Activated T-cell treated with anti-CD3 and anti-CD28 coated beads, Interleukin-2, amount 50 U/mL, for 1 hour (primary cell): ENCODE results near the gene ITIH2.
"Not testable (repeated sequence)": the region's sequence is repeated elsewhere in the genome, so short reads cannot be mapped to it uniquely, and the experiment has no call there.

Experiments used
- DNase-seq: peaks from one replicate; pipeline ENCODE4 v3.0.0-alpha.2; 2020

ITIH2 gene

DNA sequence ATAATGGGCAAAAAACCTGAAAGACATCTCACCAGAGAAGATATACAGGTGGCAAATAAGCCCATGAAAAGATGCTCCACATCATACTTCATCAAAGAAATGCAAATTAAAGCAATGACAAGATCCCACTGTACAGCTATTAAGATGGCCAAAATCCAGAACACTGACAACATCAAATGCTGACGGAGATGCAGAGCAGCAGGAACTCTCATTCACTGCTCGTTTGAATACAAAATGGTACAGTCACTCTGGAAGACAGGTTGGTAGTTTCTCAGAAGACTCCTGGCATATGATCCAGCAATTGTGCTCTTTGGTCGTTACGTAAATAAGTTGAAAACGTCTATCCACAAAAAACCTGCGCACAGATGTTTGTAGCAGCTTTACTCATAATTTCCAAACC lies 49.1 kb downstream of the ITIH2 start:
- no peak for DNase-seq

DNA sequence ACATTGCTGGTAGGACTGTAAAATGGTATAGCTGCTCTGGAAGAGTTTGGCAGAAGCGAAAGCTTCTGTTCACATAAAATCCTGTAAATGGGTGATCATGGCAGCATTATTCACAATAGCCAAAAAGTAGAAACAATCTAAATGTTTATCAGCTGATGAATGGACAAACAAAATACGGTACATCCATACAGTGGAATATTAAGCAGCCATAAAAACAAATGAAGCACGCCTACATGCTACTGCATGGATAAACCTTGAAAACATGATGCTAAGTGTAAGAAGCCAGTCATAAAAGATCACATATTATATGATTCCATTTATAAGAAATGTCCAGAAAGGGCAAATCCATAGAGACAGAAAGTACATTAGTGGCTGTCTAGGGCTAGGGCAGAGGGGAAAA lies 52.0 kb downstream of the ITIH2 start:
- no peak for DNase-seq

DNA sequence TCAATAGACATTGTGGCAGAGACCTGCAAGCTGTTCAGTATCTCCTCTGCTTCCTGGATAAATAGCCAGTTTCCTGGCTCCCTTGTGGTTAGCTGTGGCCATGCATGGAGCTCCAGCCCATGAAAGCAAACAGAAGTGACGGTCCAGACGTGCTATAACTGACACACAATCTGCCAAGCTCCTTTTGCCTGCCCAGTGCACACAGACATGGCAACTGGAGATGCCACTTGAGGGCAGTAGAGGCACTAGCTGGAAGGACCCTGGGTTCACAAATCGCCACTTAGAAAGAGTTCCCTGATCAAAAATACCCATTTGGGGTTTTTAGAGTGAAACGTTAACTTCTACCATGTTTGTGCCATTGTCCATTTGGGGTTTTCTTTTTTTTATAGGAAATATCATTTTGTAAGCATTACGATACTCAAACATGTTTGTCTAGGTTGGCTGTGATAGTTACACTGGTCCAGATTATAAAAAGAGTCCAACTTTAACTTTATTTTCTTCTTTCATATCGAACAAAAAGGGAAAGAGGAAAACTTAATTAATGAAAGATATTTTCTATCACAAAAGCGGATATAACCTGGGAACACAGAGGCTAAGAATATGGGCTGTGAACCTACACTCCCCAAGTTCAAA lies 53.4 kb downstream of the ITIH2 start:
- DNase-seq, result no peak

DNA sequence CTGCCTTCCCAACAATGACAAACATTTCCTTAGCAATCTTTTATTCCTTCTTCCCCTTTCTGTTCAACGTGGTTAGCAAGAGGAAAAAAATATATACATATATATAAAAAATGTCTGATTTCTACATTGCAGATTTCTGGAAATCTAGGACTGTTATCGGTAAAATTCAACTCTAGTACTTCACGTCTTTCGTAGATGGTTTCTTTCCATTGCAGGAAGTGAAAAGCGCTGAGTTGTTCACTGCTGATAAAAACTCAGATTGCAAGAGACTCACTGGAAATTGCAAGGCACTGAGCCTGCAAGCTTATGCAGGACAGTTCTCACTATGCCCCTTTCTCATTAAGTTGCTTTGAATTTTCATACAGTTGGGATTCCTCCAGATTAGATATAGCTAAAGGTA lies 60.8 kb downstream of the ITIH2 start:
- DNase-seq, result no peak

DNA sequence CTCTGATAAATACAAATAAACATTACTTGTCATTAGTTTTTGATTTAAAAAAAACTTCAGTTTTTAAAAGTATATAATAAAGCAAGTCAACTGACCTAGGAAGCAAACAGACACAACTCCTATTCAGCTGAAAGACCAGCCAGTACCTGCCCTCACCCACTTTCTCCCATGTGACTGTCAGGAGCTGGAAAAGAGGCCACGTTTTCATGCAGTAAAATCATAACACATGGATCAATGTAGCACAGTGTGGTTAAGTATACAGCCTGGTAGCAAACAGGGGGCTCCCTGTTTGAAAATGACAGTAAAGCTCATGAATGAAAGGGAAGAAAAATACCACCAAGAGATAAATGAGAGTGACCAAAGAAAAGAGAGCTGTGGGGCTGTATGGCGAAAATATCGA lies 63.1 kb downstream of the ITIH2 start:
- no peak for DNase-seq

DNA sequence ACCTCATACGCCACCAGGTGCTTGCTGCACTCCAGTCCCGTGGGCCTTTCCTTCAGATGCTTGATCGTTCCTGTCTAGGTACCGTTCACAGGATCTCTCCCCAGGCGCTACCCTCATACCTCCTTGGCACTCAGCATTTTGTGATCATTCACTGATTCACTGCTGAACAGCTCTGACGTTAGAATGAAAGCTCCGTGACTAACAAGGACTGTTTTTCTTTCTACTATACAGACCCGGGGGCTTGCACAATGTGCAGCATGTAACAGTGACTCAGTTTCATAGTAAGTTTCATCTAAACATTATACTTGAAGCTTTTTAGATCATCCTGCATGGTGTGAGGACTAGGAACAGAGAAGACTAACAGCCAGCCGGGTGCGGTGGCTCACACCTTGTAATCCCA lies 64.1 kb downstream of the ITIH2 start:
- DNase-seq, result no peak

DNA sequence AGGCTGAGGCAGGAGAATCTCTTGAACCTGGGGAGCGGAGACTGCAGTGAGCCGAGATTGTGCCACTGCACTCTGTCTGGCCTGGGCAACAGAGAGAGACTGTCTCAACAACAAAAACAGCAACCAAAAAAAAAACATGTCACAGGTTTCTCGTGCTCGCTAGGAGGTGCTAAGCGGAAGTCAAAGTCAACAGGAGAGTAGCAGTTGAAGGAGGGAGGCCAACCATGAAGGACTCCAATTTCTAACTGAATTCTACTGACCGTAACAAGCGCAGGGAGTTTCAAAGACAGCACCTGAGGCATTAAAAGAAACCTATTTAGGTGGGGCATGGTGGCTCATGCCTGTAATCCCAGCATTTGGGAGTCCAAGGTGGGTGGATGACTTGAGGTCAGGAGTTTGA lies 65.3 kb downstream of the ITIH2 start:
- DNase-seq, result no peak

DNA sequence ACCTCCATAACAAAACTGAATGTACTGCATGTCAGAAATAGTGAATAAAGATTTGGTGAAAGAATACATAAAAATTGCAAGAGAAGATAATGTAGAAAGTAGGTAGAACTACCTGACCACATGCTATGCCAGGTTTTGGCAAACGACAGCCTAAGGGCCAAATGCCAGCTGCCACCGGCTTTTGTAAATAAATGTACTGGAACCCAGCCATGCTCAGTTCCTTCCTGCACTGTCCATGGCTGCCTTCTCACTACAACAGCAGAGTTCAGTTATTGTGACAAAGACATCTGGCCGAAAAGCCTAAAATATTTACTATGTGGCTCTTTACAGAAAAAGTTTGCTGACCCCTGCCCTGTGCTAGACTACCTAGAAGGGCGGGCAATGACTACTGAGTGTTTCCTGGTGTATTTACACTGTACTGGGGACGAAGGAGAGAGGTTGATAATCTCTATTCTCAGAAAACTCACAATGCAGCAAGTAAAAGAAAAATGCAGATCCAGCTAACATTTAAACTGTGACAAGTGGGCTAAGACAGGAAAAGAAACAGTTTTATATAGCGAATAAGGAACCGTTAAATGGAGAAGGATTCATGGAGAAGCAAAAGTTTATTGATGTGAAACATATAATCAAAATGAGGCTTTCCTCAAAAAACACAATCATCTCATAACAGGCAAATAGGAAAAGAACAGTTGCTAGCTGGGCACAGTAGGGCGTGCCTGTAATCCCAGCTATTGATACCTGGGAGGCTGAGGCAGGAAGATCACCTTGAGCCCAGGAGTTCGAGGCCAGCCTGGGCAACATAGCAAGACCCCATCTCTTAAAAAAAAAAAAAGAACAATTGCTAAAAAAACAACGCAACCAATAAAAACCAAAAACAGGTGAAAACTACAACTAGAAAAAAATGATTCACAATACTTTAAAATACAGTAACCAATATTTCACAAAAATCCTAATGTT lies 71.0 kb downstream of the ITIH2 start:
- no peak for DNase-seq

DNA sequence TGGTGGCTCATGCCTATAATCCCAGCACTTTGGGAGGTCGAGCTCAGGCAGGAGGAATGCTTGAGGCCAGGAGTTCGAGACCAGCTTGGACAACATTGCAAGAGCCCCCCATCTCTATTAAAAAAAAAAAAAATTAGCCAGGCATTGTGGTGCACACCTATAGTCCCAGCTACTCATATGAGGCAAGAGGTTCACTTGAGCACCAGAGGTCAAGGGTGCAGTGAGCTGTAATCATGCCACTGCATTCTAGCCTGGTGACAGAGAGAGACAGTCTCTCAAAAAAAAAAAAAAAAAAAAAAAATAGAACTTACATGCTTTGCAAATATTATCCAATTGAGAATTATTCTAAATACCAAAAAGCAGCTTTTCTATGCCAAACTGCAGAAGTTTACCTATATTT lies 73.7 kb downstream of the ITIH2 start:
- no peak for DNase-seq

DNA sequence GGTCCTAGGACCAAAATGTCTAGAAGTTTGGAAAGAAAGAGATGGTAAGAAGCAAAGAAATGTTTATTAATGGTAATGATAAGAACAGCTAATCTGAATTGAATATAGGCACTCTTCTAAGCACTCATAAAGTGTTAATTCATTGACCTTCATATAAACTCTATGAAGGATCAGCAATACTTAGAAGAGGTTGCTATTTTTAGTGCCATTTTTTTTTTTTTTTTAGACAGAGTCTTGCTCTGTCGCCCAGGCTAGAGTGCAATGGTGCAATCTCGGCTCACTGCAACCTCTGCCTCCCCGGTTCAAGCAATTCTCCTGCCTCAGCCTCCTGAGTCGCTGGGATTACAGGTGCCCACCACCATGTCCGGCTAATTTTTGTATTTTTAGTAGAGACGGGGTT lies 79.1 kb downstream of the ITIH2 start:
- not testable (repeated sequence) for DNase-seq

DNA sequence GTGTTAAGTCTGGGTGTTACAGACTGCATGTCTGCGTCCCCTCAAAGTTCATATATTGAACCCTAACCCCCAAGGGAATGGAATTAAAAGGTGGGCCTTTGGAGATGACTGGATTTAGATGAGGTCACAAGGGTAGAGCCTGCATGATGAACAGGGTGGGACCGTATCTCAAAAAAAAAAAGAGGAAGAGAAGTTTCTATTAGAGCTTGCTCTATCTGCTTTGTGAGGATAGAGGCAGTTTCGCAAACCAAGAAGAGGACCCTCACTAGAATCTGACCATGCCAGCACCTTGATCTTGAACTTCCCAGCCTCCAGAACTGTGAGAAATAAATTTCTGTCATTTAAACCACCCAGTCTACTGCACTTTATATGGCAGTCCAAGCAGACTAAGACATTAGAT lies 83.3 kb downstream of the ITIH2 start:
- DNase-seq, result no peak

DNA sequence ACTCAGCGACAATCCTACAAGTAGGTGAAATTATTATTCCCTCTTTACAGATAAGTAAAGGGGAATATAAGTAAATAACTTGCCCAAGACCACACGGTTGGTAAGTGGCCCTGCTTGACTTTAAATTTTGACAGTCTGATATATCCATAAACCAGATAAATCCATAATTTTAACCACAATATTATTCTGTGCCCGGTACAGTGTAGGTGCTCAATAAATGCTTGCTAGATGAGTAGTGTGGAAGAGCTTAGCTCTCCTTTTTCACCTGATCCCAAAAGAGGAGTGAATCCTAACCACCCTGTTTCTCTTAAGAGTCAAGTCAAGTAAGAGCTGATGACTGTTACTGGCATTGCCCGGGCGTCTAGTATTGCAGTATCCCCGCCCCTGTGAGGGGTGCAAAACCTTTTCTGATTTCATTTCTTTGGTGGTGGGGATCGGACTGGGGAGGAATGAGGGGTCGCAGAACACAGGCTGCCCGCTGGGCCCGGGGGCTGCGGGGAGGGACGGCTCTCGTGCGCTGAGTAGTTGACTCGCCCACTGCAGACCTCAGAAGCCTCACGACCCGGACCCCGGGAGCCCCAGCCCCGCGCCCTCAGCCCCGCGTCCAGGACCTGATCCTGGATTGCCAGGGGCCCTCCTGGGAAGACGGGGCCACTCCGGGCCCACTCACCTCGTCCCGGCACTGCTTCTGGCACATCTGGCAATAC lies 84.2 kb downstream of the ITIH2 start:
- DNase-seq, result no peak

DNA sequence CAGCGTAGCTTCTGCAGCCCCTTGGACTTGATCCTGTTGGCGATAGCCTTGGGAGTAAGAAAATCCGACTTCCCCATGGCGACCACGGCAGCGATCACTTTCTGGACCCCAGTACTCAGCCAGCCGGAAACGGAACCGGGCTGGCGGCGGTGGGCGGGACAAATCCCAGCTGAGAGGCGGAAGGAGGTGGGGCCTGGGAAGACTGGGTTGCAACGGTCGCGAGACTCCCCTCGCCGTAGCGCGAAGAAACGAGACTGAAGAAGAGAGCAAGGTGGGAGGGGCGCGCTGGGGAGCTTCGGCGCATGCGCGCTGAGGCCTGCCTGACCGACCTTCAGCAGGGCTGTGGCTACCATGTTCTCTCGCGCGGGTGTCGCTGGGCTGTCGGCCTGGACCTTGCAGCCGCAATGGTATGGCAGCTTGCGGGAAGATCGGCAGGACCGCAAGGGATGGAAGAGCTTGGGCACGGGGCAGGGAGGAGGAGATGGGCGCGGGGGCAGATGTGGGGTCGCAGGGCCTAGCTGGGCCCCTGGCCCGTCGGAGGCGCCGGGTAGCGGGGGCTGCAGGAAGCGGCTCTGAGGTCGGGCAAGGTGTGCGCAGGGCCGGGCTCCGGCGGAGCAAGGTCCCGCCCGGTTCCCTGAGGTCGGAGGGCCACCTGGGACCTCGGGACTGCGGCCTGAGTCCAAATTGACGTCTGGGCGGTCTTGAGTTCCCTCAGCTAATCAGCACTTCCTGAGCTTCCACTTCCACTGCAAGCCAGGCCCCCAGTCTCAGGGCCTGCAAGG lies 84.9 kb downstream of the ITIH2 start, which contains the start of the genes ATP5F1C and KIN:
Gene ATP5F1C (plus strand): TSS at position 321 of the 782 bp plus-strand sequence. CDS start 31 bp downstream, at position 352.
Gene KIN (minus strand): TSS at position 137 of the 782 bp plus-strand sequence. CDS start 60 bp downstream, at position 77.
- peak; percentile 97 for DNase-seq

DNA sequence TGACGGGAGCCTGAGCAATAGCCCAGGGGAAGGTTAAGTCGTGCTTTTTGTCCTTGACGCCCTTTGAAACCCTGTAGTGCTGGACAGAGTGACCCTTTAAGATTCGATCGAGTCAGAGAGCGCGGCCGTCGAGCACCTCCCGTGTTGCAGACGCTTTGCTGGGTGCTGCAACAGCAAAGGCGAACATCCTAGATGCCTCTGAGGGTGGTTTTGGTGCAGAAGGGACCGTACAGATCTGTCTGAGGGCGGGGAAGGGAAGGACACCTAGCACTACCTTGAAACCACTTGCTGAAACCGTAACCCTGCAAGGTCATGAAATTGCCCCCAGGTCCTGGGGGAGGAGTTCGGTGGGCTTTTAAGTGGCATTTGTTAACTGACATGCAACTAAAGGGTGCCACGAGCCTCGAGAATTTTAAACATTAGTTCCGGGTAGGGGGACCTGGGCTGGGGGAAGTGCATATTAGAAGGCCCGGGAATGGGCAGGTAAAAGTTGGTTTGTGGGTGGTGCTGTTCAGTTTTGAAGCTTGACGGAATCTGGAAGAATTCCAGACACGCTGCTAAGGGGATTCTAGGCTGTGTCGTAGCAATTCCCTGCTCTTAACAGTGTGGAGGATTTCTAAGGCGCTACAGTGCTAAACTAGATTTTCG lies 85.6 kb downstream of the ITIH2 start:
- no peak for DNase-seq

DNA sequence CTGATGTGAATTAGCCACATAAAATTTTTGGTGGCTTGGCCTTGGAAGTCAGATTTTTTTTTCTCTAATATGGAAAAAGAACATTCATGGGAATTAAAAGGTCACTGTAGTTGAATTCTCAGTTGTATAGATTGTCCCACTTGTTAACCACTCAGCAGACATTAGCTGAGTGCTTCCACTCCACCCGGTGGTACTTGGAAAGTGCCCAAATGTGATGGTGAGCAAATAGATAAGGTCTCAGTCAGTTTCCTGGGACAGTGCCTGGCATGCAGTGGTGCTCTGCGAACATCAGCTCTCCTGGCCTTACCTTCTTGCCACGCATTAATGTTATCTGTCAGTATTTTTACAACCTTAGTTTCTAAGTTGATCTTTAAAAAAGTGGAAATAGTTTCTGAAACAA lies 86.3 kb downstream of the ITIH2 start:
- no peak for DNase-seq

DNA sequence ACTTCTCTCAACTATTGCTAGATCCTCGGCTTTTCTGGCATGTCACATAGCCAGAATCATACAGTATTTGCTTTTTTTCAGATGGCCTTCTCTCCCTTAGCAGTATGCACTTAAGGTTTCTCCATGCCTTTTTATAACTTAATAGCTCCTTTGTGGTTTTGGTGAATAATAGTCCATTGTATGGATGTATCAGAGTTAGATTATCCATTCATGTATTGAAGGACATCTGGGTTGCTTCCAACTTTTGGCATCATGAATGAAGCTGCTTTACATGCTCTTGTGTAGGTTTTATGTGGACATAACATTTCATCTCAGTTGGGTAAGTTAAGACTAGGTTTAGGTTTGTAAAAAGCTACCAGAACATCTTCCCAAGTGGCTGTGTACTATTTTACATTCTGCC lies 89.4 kb downstream of the ITIH2 start:
- no peak for DNase-seq

DNA sequence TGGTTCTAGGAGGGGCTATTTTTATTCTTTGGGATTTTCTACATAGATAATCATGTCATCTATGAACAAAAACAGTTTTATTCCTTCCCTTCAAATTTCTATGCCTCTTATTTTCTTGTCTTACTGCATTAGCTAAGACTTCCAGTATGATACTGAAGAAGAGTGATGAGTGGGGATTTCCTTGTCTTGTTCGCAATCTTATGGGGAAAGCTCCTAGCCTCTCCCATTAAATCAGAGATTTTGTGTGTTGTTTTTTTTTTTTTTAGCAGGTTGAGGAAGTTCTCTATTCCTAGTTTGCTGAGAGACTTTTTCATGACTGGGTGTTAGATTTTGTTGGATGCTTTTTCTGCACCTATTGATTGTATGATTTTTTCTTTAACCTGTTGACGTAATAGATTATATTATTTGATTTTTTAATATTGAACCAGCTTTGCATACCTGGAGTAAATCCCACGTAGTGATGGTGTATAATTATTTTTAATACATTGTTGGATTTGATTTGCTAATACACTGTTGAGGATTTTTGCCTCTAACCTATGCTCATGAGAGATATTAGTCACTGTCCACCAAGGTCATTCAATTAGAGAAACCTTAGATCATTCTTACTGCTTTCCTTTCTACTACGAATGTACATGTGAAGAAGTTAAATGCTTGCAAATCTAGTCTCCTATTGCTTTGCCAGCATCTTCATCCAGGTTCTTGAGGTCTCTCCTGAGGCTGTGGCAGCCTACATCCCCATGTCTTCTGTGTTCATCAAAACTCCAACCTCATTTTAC lies 91.3 kb downstream of the ITIH2 start:
- DNase-seq, result no peak

DNA sequence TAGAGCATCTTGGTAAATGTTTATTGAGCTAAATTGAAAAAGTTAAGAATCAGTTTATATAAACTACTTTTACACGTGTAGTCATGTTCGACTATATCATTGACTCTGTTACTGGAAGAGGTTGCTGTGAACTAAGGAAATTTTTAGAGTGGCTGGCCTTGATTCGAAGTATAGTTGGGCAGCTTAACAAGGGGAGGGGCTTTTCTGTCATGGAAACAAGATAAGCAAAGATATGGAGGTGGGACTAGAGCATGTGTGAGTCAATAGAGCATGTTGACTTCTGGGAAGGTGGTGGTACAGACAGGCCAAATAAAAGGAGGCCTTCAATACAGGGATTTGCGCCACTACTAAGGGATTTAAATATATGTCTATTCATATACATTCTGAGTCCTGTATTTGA lies 92.5 kb downstream of the ITIH2 start:
- DNase-seq, result no peak

DNA sequence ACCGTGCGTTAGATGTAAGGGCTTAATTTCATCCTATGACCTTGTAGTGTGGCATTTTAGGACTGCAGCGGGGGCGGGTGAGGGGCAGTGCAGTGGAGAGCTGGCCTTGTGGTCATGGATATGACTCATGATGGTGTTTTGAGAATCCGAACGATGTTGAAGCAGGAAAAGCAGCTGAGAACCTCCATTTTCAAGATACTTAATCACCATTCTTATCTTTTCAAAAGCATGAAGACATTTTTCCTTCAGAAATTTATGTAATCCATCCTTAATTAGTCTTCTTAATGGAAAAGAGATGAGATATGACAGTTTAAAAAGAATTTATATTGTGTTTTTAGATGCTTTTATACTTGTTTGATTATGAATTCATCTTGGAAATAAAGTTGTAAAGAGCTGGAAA lies 94.5 kb downstream of the ITIH2 start:
- DNase-seq, result no peak
